D341Med (cell line): ENCODE data around the gene ITGA11.
"Not testable (repeated sequence)": the region's sequence is repeated elsewhere in the genome, so short reads cannot be mapped to it uniquely, and the experiment has no call there.

Experiments
- DNase-seq: peaks from one replicate; pipeline ENCODE4 v3.0.0; 2012; ENCODE audit warnings: low spot score

The ITGA11 gene

GRCh38 chr15:68423359-68424296, 8.3 kb downstream of the ITGA11 start:
- no peak for DNase-seq

- DNase-seq: not testable (repeated sequence)
These were observed 9.4 kb downstream of the ITGA11 start for GRCh38 chr15:68422403-68423145.

GRCh38 chr15:68421798-68422402, 10.1 kb downstream of the ITGA11 start:
- no peak for DNase-seq

GRCh38 chr15:68421115-68421551, 10.8 kb downstream of the ITGA11 start:
- DNase-seq: no peak

GRCh38 chr15:68420186-68420684, 11.7 kb downstream of the ITGA11 start:
- DNase-seq: no peak

- DNase-seq: no peak
These were observed 12.4 kb downstream of the ITGA11 start for GRCh38 chr15:68419301-68420175.

- no peak for DNase-seq
These were observed 13.3 kb downstream of the ITGA11 start for GRCh38 chr15:68418611-68419161.

- no peak for DNase-seq
These were observed 14.1 kb downstream of the ITGA11 start for GRCh38 chr15:68417897-68418296.

- no peak for DNase-seq
These were observed 14.9 kb downstream of the ITGA11 start for GRCh38 chr15:68417051-68417450.

- no peak for DNase-seq
These were observed 15.8 kb downstream of the ITGA11 start for GRCh38 chr15:68416158-68416535.

GRCh38 chr15:68415501-68416157, 16.3 kb downstream of the ITGA11 start:
- DNase-seq: no peak

- no peak for DNase-seq
These were observed 16.9 kb downstream of the ITGA11 start for GRCh38 chr15:68415061-68415460.

- no peak for DNase-seq
These were observed 17.4 kb downstream of the ITGA11 start for GRCh38 chr15:68414591-68414990.

- no peak for DNase-seq
These were observed 17.8 kb downstream of the ITGA11 start for GRCh38 chr15:68414206-68414555.

- DNase-seq: no peak
These were observed 18.4 kb downstream of the ITGA11 start for GRCh38 chr15:68413363-68414205.

- no peak for DNase-seq
These were observed 19.7 kb downstream of the ITGA11 start for GRCh38 chr15:68412218-68412617.

- DNase-seq: no peak
These were observed 20.2 kb downstream of the ITGA11 start for GRCh38 chr15:68411735-68412134.

- DNase-seq: no peak
These were observed 20.7 kb downstream of the ITGA11 start for GRCh38 chr15:68411343-68411675.

- no peak for DNase-seq
These were observed 21.3 kb downstream of the ITGA11 start for GRCh38 chr15:68410466-68411342.
